Tibial nerve (tissue), 4 donors: Measurements from ENCODE around the gene CREB1.

Source experiments
- CTCF ChIP-seq, 5 experiments: fragments of 200-600 bp in 3 of 5; fragments of 450-650 bp in 2 of 5; sonication (generic) in 3 of 5; IDR thresholded peaks; one replicate each; pipeline ENCODE4 v1.5.1; 2016 to 2019; ENCODE audit warnings: antibody characterized with exemption in 5 of 5, mild to moderate bottlenecking in 3 of 5, moderate library complexity in 2 of 5
- EP300 ChIP-seq, 2 donors: sonication (generic); formaldehyde crosslinking; IDR thresholded peaks; one replicate each; pipeline ENCODE4 v1.6.1; 2017; ENCODE audit warnings: antibody characterized with exemption in 2 of 2, mild to moderate bottlenecking in 1 of 2
- POLR2A ChIP-seq, 2 donors: fragments of 450-650 bp; IDR thresholded peaks; one replicate each; pipeline ENCODE4 v1.6.1; 2017; ENCODE audit warnings: antibody characterized with exemption in 2 of 2, mild to moderate bottlenecking in 2 of 2, moderate library complexity in 2 of 2

GRCh38 chr2:207505728-207506127 lies 24.0 kb upstream of the CREB1 start:
- TF ChIP-seq CTCF (IDR thresholded peaks at IDR 0.05): no peak
- no peak for TF ChIP-seq POLR2A (IDR thresholded peaks at IDR 0.05)
- TF ChIP-seq EP300 (IDR thresholded peaks at IDR 0.05): no peak
